DMS79 treated with DMSO at 0.1 percent for 48 hours (cell line): ENCODE results near the gene DYNC2H1.
"Not testable (repeated sequence)": the region's sequence is repeated elsewhere in the genome, so short reads cannot be mapped to it uniquely, and the experiment has no call there.

ENCODE experiments used
- DNase-seq: peaks from one replicate; lab custom pipeline; 2025; lab: John Stamatoyannopoulos, UW

Gene DYNC2H1

DNA sequence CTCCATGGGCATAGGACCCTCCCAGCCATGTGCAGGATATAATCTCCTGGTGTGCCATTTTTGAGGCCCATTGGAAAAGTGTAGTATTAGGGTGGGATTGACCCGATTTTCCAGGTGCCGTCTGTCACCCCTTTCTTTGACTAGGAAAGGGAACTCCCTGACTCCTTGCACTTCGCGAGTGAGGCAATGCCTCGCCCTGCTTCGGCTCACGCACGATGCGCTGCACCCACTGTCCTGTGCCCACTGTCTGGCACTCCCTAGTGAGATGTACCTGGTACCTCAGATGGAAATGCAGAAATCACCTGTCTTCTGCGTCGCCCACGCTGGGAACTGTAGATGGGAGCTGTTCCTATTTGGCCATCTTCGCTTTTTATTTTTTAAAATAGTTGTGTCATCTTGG is 32.8 kb downstream of the DYNC2H1 start:
- DNase-seq: not testable (repeated sequence)

DNA sequence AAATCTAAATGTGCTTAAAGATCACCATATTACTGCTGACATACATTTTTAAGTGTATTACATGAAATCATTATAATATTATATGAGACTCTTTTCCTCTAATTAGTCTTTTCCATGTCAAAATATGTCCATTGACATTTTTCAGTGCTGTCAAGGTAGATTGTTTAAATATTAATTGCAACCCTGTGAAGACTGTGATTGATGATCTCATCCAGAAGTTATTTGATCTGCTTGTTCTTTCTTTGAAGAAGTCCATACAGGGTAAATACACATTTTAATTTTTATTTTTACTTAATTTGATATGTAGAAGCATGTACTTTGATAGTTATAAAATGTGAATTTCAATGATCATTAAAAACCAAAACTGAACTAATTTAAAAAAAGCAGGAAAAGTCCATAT is 38.4 kb downstream of the DYNC2H1 start:
- DNase-seq: no peak

DNA sequence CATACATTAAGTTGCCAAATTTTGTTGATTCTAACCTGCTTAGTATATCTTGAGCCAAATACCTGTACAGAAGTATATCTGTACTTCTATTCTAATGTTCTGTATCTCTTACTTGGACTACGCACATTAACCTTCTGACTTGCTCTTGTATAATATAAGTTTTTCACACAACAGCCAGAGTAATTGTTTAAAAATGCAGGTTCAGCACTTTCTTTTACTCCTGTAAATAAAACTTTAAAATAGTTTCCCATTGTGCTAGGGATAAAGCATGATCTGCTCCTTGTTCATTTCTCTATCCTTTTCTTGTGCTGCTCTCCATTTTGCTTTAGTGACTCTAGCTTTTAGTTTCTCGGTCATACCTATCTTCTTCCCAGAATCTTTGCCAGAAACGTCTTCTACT is 48.3 kb downstream of the DYNC2H1 start:
- DNase-seq: no peak

DNA sequence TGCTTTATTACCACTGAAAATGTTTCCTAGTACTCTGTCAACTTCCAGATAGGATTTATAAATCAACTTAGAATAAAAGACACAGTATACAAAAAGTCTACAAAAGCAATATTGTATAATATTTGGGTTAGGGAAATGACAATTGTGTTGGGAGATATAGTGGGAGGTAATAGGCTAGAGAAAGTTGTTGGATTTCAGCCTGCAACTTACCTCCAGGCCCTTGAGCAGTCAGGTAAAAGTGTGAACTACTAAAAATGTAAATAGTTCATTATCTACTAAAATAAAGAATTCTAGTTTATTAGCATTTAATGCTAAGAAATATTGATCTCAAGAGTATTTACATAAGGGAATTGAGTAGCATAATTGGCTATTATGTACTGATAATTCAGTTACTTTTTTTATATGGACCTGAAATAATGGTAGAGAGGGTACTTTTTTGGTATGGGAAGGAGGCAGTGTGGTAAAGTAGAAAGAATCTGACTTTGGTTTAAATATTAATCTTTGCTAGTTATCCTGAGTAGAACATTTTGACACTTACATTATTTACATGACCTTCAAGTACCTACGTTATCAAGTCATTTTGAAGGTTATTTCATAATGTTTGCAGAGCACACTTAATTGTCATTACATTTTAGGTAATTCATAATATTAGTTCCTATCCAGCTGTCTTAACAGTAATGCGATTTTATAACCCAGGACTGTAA is 55.0 kb downstream of the DYNC2H1 start:
- DNase-seq: no peak

DNA sequence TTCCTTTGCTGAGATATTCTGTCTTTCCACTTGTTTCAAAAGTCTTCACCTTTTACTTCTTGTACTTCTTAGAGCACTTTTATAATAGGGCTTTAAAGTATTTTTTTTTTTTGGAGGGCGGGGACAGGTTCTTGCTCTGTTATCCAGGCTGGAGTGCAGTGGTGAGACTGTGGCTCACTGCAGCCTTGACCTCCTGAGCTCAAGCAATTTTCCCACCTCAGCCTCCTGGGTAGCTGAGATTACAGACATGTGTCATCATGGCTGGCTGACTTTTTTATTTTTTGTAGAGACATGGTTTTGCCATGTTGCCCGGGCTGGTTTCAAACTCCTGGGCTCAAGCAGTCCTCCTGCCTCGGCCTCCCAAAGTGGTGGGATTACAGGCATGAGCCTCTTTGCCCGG is 57.9 kb downstream of the DYNC2H1 start:
- DNase-seq: no peak

DNA sequence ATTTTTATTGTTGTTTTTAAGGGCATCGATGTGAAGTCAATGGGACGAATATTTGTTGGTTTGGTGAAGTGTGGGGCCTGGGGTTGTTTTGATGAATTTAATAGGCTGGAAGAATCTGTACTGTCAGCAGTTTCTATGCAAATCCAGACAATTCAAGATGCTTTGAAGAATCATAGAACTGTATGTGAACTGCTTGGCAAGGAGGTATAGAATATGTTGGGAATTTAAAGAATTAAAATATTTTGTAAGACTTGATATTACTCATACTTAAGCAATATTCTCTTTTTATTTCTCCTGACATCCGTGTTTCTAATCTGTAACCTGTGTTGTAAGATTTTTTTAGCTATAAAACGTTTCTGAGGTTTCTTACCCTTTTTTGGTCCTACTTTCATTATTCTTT is 61.6 kb downstream of the DYNC2H1 start:
- DNase-seq: no peak

DNA sequence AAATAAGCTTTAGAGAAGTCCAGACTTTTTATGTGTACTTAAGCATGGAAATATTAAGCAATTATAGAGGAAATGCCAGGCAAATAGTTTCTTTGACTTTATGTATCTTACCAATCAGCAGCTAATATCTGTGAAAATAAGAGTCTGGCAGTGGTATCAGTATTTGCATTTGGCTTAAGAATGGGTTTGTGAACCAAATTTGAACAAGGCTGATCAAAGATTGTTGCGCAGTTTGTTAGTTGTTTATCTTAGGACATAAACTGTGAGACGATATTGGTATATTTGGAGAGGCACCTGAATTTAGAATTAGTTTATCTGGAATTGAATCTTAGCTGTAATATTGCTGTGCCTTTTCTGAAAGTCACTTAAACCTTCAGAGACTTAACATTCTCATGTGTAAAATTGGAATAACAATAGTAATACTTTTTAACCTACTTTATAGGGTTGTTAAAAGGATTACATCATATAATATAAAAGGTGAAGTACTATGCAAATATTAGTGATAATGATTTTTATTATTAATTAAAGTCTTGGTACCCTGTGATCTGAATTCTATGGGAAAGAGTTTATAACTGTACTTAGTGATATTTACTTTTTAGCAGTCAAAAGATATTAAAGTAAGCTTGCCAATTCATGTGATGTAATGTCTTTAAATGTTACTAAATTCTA is 66.4 kb downstream of the DYNC2H1 start:
- DNase-seq: no peak

DNA sequence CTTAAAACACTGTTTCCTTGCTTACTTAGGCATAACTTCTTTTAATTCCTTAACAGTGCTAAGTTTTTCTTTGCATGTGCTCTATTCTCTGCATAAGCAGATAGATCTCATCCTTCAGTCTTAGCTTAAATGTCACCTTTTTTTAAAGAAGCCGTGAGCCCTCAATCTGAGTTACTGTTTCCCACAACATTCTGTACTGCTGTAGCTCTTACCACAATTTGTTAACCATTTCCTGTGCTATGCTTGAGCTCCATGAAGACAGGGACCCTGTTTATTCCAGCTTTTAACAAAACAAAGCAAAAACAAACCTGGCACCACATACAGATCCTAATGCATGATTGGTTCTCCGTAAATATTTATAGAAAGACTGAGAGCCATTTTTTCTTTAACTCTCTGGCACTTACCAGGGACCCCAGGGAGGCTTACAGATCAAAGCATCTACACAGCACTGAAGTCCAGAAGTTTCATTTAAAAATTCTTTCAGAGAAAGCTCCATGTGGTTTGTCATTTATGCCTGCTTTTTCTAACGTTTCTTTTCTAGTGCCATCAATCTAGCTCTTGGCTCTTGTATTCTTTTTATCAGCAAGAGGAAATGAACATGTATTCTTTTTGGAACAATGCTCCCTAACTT is 74.9 kb downstream of the DYNC2H1 start:
- DNase-seq: no peak

DNA sequence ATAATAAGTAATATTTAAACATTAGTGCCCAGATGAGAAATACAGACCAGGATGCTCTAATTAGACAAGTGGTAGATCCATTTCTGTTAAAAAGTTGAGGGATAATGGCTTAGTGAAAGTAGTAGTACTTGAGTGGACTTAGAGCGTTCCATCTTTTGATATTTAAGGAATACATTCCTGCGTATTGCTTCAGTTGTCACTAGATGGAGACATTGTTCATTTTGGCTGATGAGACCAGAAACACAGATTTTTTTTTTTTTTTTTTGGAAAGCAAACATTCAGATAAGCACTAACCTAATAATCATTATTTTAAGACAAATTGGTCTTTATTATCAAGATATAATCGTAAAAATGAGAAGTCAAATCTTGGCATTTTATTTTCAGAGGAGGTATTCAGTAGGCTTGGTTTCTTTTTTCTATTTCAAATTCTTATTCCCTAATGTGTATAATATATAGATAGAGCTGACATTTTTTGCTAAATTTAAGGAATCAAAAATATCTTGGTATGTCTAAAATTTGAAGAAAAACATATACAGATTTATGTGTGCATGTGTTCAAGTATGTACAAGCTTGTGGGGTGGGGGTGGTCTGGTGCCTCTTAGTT is 92.9 kb downstream of the DYNC2H1 start:
- no peak for DNase-seq

DNA sequence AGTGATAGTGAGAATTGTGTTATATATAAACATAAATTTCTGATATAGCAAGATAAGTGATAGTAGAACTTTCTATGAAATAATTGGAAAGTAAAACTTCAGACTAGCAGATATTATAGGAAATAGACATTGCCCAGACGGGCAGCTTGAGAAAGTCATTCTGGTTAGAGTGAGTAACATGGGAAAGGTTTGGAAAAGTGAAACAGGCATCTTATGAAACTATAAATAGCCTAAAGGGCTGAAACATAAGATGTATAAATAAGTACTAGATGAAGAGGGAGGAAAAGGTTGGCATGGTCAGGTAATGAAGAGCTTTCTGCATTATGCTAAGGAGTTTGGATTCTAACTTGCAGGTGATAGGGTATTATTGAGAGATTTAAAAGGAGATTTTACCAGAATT is 101.3 kb downstream of the DYNC2H1 start:
- no peak for DNase-seq

DNA sequence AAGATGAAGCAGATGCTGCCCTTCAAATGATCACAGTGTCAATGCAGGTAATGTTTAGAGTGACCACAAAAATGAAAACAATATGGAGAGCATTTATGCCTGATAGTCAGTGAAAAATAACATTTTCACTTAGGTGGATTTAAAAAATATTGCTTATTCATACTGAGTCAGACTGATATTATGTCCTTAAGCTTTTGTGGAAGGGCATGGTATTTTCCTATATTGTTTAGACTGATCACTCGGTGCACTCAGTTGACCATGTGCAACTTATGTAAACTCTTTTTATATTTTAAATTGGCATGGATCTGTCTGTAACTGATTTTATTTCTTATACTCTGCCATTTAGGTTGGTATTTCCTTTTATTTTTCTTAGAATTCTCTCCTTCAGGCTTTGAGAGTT is 106.6 kb downstream of the DYNC2H1 start:
- no peak for DNase-seq

DNA sequence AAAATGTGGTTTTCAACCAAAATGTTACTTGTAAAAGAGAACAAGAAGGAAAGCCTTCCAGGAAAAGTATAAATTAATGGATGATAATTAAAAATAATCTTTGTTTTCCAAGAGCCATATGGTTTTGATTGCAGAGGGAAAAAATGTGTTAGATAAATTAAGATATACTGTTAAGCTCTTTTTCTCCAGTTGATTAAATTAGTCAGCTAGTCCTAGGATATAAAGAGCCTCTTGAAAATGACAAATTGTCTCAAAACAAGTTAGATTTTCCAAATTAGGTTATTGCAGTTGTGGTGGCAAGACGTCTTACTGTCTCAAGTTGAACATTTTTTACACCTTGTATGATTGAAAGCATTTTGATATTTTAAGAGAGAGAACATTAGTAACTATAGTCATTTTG is 110.9 kb downstream of the DYNC2H1 start:
- DNase-seq: no peak

DNA sequence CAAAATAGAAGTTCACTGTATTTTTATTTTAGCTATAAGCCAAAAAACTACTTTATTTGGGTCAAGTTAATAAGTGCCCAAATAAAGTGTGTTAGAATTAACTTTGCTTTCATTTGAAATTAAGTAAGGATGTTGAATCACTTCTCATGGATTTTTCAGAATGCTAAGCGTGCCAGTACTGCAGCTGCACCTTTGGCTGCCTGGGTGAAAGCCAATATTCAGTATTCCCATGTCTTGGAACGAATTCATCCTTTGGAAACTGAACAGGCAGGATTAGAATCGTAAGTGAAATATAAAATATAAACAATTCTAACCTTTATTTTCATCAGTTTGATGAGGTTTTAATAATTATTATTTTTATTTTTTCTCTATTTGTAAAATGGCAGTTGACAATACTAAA is 113.6 kb downstream of the DYNC2H1 start:
- DNase-seq: no peak

DNA sequence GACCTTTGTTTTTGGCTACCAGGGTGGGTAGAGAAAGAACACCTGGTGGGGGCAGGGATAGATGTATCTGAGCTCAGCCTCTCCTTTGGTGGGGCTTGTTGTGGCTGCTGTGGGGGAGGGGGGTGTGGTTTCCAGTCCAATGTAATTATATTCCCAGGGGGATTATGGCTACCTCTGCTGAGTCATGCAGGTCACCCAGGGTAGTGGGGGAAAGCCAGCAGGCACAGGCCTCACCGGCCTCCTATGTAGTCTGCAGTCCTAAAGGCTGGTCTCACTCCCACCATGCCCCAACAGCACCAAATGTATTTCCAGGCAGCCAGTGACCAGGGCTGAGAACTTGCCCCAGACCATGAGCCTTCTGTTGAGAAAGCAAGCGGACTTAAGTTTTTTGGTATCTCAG is 119.6 kb downstream of the DYNC2H1 start:
- no peak for DNase-seq

DNA sequence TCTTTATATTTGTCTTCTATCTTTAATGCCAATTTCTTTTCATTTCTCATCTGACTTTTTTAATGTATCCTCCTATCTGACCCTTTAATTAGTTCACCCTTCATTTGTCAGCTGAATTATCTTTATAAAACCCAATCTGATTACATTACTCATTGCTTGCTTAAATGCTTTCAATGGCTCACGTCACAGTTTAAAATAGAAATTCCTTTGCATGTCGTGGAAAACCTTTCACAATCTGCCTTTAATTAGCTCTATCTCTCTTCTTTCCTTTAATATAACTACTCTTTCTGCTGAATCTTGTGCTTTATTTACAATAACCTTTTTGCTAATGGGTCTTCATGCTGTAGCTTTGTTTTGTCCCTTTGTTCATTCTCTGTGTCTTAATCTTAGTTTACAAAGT is 125.7 kb downstream of the DYNC2H1 start:
- no peak for DNase-seq

DNA sequence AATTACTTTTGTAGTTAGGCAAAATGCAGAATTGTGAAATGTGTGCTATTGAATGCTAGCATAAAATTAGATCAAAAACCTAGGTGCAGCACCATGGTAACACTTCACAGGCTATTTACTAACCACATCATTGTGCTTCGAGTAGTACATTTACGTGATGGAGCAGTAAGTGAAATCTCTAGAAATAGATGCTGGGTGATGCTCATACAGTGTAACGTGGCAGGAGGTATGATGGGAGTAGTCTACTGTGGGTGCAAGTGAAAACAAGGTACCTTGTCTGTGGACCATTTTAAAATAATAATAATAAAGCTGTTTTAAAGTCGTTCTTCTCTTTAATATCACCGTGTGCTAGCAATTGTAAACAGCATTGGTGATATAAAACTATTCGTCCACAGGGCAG is 132.3 kb downstream of the DYNC2H1 start:
- no peak for DNase-seq

DNA sequence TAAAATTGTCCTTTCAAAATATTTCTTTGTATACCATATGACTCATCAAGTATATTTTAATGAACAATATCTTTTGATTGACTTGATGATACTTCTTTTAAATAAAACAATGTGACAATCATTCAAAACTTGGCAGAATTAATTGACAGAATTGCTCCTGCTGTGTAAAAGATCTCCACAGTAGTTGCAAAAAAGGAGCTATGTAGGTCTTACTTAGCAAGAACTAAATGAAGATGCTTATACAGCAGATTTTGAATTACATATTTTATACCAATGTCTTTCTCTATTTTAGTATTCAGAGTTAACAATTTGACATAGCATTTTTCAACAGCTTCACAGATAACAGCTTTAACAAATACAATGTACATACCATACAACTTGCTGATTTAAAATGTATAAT is 144.9 kb downstream of the DYNC2H1 start:
- DNase-seq: no peak

DNA sequence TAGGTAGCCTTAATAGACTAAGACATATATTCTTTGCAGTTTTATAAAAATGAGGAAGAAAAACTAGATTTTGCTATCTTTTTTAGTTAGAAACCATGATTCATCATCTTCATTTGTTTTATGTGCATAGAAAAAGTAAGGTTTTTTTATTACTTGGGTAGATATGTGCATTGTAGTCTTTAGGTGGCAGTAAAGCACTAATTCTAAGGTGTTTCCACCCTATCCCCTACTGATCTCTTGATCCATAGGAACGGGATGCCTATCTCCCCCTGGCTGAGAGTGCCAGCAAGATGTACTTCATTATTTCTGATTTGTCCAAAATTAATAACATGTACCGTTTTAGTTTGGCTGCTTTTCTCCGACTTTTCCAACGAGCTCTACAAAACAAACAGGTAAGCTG is 148.1 kb downstream of the DYNC2H1 start:
- DNase-seq: no peak

DNA sequence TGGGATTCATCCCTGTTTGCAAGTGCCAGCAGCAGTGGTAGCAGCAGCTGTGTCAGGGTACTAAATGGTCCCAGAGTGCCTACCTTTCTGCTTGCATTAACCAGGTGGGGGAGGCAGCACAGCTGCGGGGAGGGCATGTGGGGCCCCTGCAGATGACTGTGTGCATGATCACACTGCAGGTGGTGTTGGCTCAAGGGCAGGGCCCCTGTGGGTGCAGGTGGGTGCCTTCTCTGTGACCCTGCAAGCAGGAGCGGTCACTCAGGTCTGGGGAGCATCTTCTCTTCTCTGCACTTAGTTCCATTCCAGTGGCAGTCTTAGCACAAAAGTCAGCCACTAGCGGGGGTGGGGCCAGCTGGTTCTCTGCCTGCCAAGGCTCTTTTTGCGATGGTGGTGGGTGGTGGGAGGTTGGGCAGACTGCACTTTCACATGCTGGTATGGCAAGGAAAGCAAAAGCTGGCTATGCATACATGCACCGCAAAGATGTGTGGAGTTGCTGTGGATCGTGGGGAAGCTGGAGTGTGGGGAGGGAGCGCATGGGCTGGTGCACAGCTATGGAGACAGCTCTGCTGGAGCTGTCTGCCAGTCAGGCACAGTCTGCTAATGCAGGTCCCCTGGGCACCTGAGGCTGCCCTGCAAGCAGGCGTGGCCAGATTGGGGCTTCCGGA is 157.1 kb downstream of the DYNC2H1 start:
- no peak for DNase-seq

DNA sequence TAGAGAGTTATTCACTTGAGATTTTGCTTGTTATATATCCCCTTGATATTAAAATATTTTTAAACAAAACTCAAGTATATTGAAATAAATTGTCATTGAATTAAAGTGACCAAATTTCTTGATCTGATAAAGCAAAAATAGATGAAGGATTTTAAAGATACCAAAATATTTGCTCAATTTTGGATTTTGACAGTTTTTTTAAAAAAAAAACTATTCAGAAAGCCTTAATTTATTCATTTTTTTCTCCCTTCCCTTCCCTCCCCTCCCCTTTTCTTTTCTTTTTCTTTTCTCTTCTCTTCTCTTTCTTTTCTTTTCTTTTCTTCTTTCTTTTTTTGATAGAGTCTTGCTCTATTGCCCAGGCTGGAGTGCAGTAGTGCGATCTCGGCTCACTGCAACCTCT is 163.7 kb downstream of the DYNC2H1 start:
- DNase-seq: no peak

DNA sequence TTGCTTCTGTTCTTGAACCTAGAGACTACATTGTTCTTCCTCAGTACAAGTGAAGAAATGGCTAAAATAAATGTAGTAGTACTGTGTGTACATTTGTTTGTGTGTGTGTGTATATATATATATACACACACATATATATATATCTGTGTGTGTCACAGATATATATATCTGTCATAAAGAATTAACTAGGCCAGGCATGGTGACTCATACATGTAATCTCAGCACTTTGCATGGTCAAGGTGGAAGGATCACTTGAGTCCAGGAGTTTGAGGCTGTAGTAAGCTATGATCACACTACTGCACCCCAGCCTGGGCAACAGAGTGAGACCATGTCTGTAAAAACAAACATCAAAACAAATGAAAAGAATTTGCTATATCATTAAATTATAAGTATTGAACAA is 164.8 kb downstream of the DYNC2H1 start:
- no peak for DNase-seq

DNA sequence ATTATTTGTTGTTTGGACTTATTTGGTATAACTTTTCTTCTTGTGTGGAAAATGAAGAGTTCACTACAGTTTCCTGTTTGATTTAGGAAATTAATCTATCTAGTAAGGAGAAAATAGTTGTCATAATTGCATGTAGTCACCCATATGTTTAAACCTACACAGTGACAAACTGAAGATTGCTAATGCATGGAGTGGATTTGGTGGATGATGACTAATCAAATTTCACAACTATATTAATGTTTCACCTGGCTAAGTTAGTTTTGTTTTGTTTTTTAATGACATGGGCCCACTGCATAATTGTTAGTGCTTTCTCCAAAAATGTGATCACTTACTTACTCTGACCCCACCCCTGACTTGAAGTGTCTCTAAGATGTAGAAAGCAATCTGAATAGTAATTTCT is 170.6 kb downstream of the DYNC2H1 start:
- no peak for DNase-seq

DNA sequence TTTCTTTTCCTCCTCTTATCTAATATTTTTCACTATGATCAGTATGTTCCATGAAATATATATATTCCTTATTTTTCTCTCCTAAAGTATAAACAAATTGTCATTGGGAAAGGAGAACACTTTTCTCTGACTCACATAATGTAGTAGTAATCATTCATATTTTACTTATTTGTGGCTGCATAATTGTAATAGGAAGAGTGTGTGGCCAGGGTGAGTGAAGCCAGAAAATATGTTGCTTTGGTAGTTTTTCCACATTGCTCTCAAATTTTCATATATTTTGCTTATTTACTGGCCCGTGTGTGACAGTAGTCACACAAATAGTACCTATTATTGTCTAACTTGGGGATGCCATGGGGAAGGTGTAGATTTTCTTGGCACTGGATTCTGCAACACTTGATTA is 172.1 kb downstream of the DYNC2H1 start:
- DNase-seq: no peak
